K562 (cell line): ENCODE results near the gene ABCG2. TPM values are rescaled to one million over a fixed set of nuclear protein-coding genes. Genes with fewer than 3 reads are reported as not detected.

ENCODE experiments used
- ATAC-seq: fragments of 200-7000 bp; cut with Tn5 transposase; 3 replicates; pipeline ENCODE4 v1.9.1; 2020; ENCODE audit warnings: moderate library complexity
- BruUV-seq: library from RNA; stranded (reverse); fragments of 400-500 nt; replicated peaks from 2 replicates; lab custom pipeline; 2021; lab: Mats Ljungman, UMichigan
- CTCF ChIA-PET: fragments of 300-600 bp; formaldehyde crosslinking; extraction: SDS; loops from one replicate; lab custom pipeline; 2021; ENCODE audit warnings: low intra/inter-chr PET ratio; lab: Yijun Ruan, JAX
- POLR2A ChIA-PET: fragments of 300-600, 350-650 bp; sonication (Branson Sonifier 250); formaldehyde crosslinking; extraction: SDS; loops from one replicate; lab custom pipeline; 2021; ENCODE audit warnings: antibody characterized with exemption, inconsistent platforms; lab: Yijun Ruan, JAX
- DNase-seq, 4 experiments: peaks; one replicate each; pipeline versions ENCODE4 v3.0.0 to v3.0.0-alpha.2; 2011 to 2018; ENCODE audit warnings: low spot score in 3 of 4, mixed read lengths in 3 of 4; ENCODE audit errors: extremely low read depth in 1 of 4
- FAIRE-seq: peaks from 2 replicates; lab custom pipeline; 2011; peaks lifted over from hg19 to GRCh38; lab: Jason Lieb, UNC
- H2AFZ ChIP-seq: 2 replicates; pipeline ENCODE4 v1.6.0; 2011; ENCODE audit warnings: low read depth, low read length, control low read depth, inconsistent platforms
- H3K27ac ChIP-seq: fragments of 200-600 bp; 3 replicates; pipeline ENCODE4 v1.8.0; 2011; ENCODE audit warnings: low read depth, mild to moderate bottlenecking, control low read depth, inconsistent platforms, low read length, moderate library complexity, mixed read lengths; ENCODE audit errors: extremely low read depth
- H3K27me3 ChIP-seq, 2 experiments: fragments of 300-600 bp in 1 of 2; 2 replicates in 1 of 2; 3 replicates in 1 of 2; pipeline versions ENCODE4 v1.6.0 to v1.8.0; 2011; ENCODE audit warnings: inconsistent platforms in 2 of 2, low read length in 2 of 2, mild to moderate bottlenecking in 1 of 2, mixed read lengths in 1 of 2, moderate library complexity in 1 of 2; ENCODE audit not compliant: control insufficient read depth in 2 of 2, insufficient read depth in 2 of 2
- H3K36me3 ChIP-seq: fragments of 300-600 bp; 3 replicates; pipeline ENCODE4 v1.8.0; 2011; ENCODE audit warnings: mild to moderate bottlenecking, low read length, inconsistent platforms; ENCODE audit not compliant: control insufficient read depth, insufficient read depth
- H3K4me1 ChIP-seq, 2 experiments: fragments of 200-600 bp in 1 of 2; replicated peaks in 1 of 2; 2 replicates in 1 of 2; 3 replicates in 1 of 2; pipeline versions ENCODE4 v1.5.1 to v1.8.0; 2011; ENCODE audit warnings: inconsistent platforms in 2 of 2, low read length in 2 of 2, mild to moderate bottlenecking in 1 of 2, mixed read lengths in 1 of 2, moderate library complexity in 1 of 2; ENCODE audit not compliant: control insufficient read depth in 2 of 2, insufficient read depth in 2 of 2
- H3K4me2 ChIP-seq: 2 replicates; pipeline ENCODE4 v1.6.1; 2011; ENCODE audit warnings: low read length, control low read depth, inconsistent platforms, mixed read lengths; ENCODE audit not compliant: insufficient read depth
- H3K4me3 ChIP-seq: fragments of 200-600 bp; sonication (generic), shearing (Covaris generic); 2 replicates; pipeline ENCODE4 v1.5.1; 2016; ENCODE audit warnings: control low read depth, inconsistent platforms
- H3K79me2 ChIP-seq: fragments of 200-600 bp; 3 replicates; pipeline ENCODE4 v1.8.0; 2011; ENCODE audit warnings: low read length, inconsistent platforms; ENCODE audit not compliant: control insufficient read depth, insufficient read depth
- H3K9ac ChIP-seq, 2 experiments: 2 replicates each; pipeline versions ENCODE4 v1.6.0 to v1.6.1; 2011; ENCODE audit warnings: low read depth in 2 of 2, low read length in 2 of 2, control low read depth in 1 of 2, inconsistent platforms in 1 of 2, mild to moderate bottlenecking in 1 of 2, mixed read lengths in 1 of 2; ENCODE audit not compliant: insufficient read depth in 1 of 2
- H3K9me1 ChIP-seq: one replicate; pipeline ENCODE4 v1.6.0; 2011; ENCODE audit warnings: inconsistent platforms, mild to moderate bottlenecking, low read length, moderate library complexity; ENCODE audit not compliant: control insufficient read depth, insufficient read depth
- H3K9me3 ChIP-seq: replicated peaks from 2 replicates; pipeline ENCODE4 v1.5.1; 2011; ENCODE audit warnings: low read depth, low read length, inconsistent platforms; ENCODE audit not compliant: control insufficient read depth, insufficient read depth
- H4K20me1 ChIP-seq: replicated peaks from 2 replicates; pipeline ENCODE4 v1.6.1; 2011; ENCODE audit warnings: low read length, inconsistent platforms, mixed read lengths; ENCODE audit not compliant: control insufficient read depth, insufficient read depth
- DIDO1 ChIP-seq: fragments of 450-650 bp; IDR thresholded peaks from 2 replicates; pipeline ENCODE4 v1.6.1; 2016; ENCODE audit warnings: low read depth, missing biosample characterization, missing genetic modification characterization
- NFIC ChIP-seq: fragments of 450-650 bp; IDR thresholded peaks from 2 replicates; pipeline ENCODE4 v1.6.1; 2017; ENCODE audit warnings: mild to moderate bottlenecking, inconsistent platforms
- SIX5 ChIP-seq, 2 experiments: IDR thresholded peaks; 2 replicates each; pipeline ENCODE4 v1.6.1; 2011; ENCODE audit warnings: low read length in 2 of 2, borderline replicate concordance in 1 of 2, low read depth in 1 of 2, mild to moderate bottlenecking in 1 of 2, moderate library complexity in 1 of 2; ENCODE audit not compliant: insufficient read depth in 1 of 2
- SNRNP70 ChIP-seq: fragments of 200-400 bp; formaldehyde crosslinking; optimal IDR thresholded peaks from 2 replicates; pipeline ENCODE3; 2017; ENCODE audit warnings: low read depth, low read length
- SREBF2 ChIP-seq: sonication (generic); formaldehyde crosslinking; IDR thresholded peaks from 2 replicates; pipeline ENCODE4 v1.4.0; 2020; ENCODE audit warnings: mild to moderate bottlenecking, missing genetic modification reagents
- YBX1 ChIP-seq: fragments of 450-650 bp; IDR thresholded peaks from 2 replicates; pipeline ENCODE4 v1.7.1; 2016; ENCODE audit warnings: mild to moderate bottlenecking
- ZNF12 ChIP-seq: sonication (generic); formaldehyde crosslinking; IDR thresholded peaks from 2 replicates; pipeline ENCODE4 v1.4.0; 2020; ENCODE audit warnings: mild to moderate bottlenecking, missing genetic modification reagents
- ZNF146 ChIP-seq: IDR thresholded peaks from one replicate; pipeline ENCODE4 v1.6.1; 2018; ENCODE audit warnings: missing compliant biosample characterization; ENCODE audit not compliant: unreplicated experiment
- ZNF668 ChIP-seq: fragments of 250-450 bp; sonication (Bioruptor Pico); IDR thresholded peaks from 2 replicates; pipeline ENCODE4 v1.8.0; 2022; ENCODE audit warnings: mild to moderate bottlenecking, inconsistent platforms
- WGBS: fragments of 100-300 bp; shearing (Covaris generic); methylation state at CpG from one replicate; pipeline ENCODE4 v1.1.6; 2016; ENCODE audit warnings: low coverage, mixed read lengths; ENCODE audit not compliant: insufficient coverage; ENCODE audit errors: missing lambda C conversion rate; 5-methylcytosine and 5-hydroxymethylcytosine counted together
- in situ Hi-C: fragments of 300-500 bp; cut with MboI; formaldehyde crosslinking; loops from 4 replicates; pipeline ENCODE4 v1.15.0; 2018; ENCODE audit warnings: inconsistent platforms, mixed read lengths
- intact Hi-C: fragments of 100-400 bp; cut with micrococcal nuclease; formaldehyde crosslinking; loops from 2 replicates; pipeline ENCODE4 v1.14.2; 2022
- polyA plus RNA-seq, 8 experiments: library from polyadenylated mRNA; depleted of rRNA in 4 of 8; stranded (reverse) in 5 of 8; unstranded in 3 of 8; fragments of >200 nt; fragmentation: Nextera tagmentation in 2 of 8; fragmentation: Illumina TruSeq in 1 of 8; extraction: Ambion mirVana in 2 of 8; extraction: Trizol in 1 of 8; gene quantifications; 2 replicates each; pipeline versions ENCODE4 v1.2.1 to v1.2.3, GENCODE V29; 2011 to 2014; ENCODE audit warnings: inconsistent platforms in 1 of 8, missing spikeins in 1 of 8
- total RNA-seq, 7 experiments: library from RNA; depleted of rRNA in 6 of 7; stranded (reverse); fragments of >200 nt in 6 of 7; fragmentation: Illumina TruSeq in 2 of 7; extraction: Trizol in 2 of 7; gene quantifications; 2 replicates each; pipeline versions ENCODE4 v1.2.1 to v1.2.3, GENCODE V29; 2011 to 2021; ENCODE audit warnings: low replicate concordance in 1 of 7

Gene ABCG2
- total and polyA plus RNA-seq, 9 of the 15 experiments (the other 6 are each of a cell fraction or from before 2014, with no cell fraction given): 0.01 to 0.36 (median 0.11) TPM; not detected in 4

- 0% methylated on average over 2 of the region's 2 CpGs for WGBS
- ChIA-PET POLR2A (no interaction called here), CTCF (no interaction called here)
- ATAC-seq (no peak), DNase-seq (no peak), FAIRE-seq (no peak)
- H3K4me2 ChIP-seq: no peak overlapping the region
- no peaks in the 10 kb centered on the region for H3K9me1 ChIP-seq
- TF ChIP-seq DIDO1 (tag) (no peak), NFIC (no peak), YBX1 (no peak), ZNF12 (CRISPR knock-in tag) (no peak), SNRNP70 (no peak), SIX5 (IDR thresholded peaks at IDR 0.05; ENCODE audit: borderline replicate concordance in 1 of 2, insufficient read depth in 1 of 2, low read depth in 1 of 2, low read length in 2 of 2) (no peak), ZNF668 (no peak), ZNF146 (CRISPR knock-in tag) (no peak), SREBF2 (CRISPR knock-in tag) (no peak)
- in situ Hi-C loops (no loop called here), intact Hi-C loops (no loop called here)
- no peak overlapping the region for H3K4me3 ChIP-seq
- BruUV-seq: no TSS peak
- H4K20me1 ChIP-seq: no peaks in the 10 kb centered on the region
- no peak overlapping the region for H3K27ac ChIP-seq
- H3K4me1 ChIP-seq: no peaks in the 10 kb centered on the region
- no peak overlapping the region for H2AFZ ChIP-seq
- H3K9me3 ChIP-seq: no peaks in the 10 kb centered on the region
- no peak overlapping the region for H3K9ac ChIP-seq
- peaks cover 7 to 12% of the 10 kb centered on the region in 2 experiments; a peak in 3 of 5 replicates for H3K27me3 ChIP-seq
- H3K79me2 ChIP-seq: no peaks in the 10 kb centered on the region
- no peaks in the 10 kb centered on the region for H3K36me3 ChIP-seq
Observed at GRCh38 chr4:88138561-88138960, 19.9 kb downstream of the ABCG2 start.
